OCI-LY3 (cell line): ENCODE data around the gene DIRAS2.

Experiments used
- H2AFZ ChIP-seq: fragments of 200-600, 300-600 bp; shearing (Covaris generic); 2 replicates; pipeline ENCODE4 v1.6.0; 2014; ENCODE audit warnings: antibody characterized with exemption, low read depth, low read length
- H3K27ac ChIP-seq: fragments of 200-600, 300-600 bp; sonication (generic); 2 replicates; pipeline ENCODE4 v1.5.1; 2014; ENCODE audit warnings: mild to moderate bottlenecking, low read length, moderate library complexity, mixed read lengths
- H3K27me3 ChIP-seq: fragments of 200-600, 300-600 bp; sonication (generic); 2 replicates; pipeline ENCODE4 v1.6.1; 2014; ENCODE audit warnings: low read depth, low read length, mixed read lengths
- H3K36me3 ChIP-seq: fragments of 200-600, 300-600 bp; sonication (generic); replicated peaks from 2 replicates; pipeline ENCODE3; 2014; ENCODE audit warnings: low read depth, low read length, mixed read lengths
- H3K4me1 ChIP-seq: fragments of 300-600, 200-600 bp; sonication (generic); 2 replicates; pipeline ENCODE4 v1.6.1; 2014; ENCODE audit warnings: low read length, mixed read lengths
- H3K4me2 ChIP-seq: fragments of 200-600, 300-600 bp; sonication (generic); 2 replicates; pipeline ENCODE4 v1.6.1; 2014; ENCODE audit warnings: low read length, mixed read lengths
- H3K4me3 ChIP-seq: fragments of 300-600, 200-600 bp; sonication (generic); 2 replicates; pipeline ENCODE4 v1.5.1; 2014; ENCODE audit warnings: antibody characterized with exemption, mild to moderate bottlenecking, low read length, moderate library complexity
- H3K79me2 ChIP-seq: fragments of 300-600, 200-600 bp; shearing (Covaris generic); 2 replicates; pipeline ENCODE4 v1.6.1; 2014; ENCODE audit warnings: mild to moderate bottlenecking, low read length, mixed read lengths
- H3K9ac ChIP-seq: fragments of 300-600, 200-600 bp; shearing (Covaris generic); 2 replicates; pipeline ENCODE4 v1.6.0; 2014; ENCODE audit warnings: mild to moderate bottlenecking, low read length, moderate library complexity
- H3K9me3 ChIP-seq: fragments of 200-600, 300-600 bp; shearing (Covaris generic); 2 replicates; pipeline ENCODE4 v1.6.1; 2014; ENCODE audit warnings: low read length, mixed read lengths; ENCODE audit not compliant: insufficient read depth
- H4K20me1 ChIP-seq: fragments of 200-600, 300-600 bp; sonication (generic); 2 replicates; pipeline ENCODE4 v1.6.1; 2016; ENCODE audit warnings: low read length, mixed read lengths; ENCODE audit not compliant: insufficient read depth
- EZH2phosphoT487 ChIP-seq: fragments of 200-600 bp; shearing (Covaris generic); IDR thresholded peaks from 2 replicates; pipeline ENCODE4 v1.6.1; 2018; ENCODE audit warnings: antibody characterized with exemption, mixed run types, low read depth
- TF ChIP-seq, protein P1 (sequence below): fragments of 200-600, 300-600 bp; sonication (generic); IDR thresholded peaks from 2 replicates; pipeline ENCODE4 v1.5.1; 2014; ENCODE audit warnings: antibody characterized with exemption, low read length, low read depth

The DIRAS2 gene, protein sequence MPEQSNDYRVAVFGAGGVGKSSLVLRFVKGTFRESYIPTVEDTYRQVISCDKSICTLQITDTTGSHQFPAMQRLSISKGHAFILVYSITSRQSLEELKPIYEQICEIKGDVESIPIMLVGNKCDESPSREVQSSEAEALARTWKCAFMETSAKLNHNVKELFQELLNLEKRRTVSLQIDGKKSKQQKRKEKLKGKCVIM

DNA sequence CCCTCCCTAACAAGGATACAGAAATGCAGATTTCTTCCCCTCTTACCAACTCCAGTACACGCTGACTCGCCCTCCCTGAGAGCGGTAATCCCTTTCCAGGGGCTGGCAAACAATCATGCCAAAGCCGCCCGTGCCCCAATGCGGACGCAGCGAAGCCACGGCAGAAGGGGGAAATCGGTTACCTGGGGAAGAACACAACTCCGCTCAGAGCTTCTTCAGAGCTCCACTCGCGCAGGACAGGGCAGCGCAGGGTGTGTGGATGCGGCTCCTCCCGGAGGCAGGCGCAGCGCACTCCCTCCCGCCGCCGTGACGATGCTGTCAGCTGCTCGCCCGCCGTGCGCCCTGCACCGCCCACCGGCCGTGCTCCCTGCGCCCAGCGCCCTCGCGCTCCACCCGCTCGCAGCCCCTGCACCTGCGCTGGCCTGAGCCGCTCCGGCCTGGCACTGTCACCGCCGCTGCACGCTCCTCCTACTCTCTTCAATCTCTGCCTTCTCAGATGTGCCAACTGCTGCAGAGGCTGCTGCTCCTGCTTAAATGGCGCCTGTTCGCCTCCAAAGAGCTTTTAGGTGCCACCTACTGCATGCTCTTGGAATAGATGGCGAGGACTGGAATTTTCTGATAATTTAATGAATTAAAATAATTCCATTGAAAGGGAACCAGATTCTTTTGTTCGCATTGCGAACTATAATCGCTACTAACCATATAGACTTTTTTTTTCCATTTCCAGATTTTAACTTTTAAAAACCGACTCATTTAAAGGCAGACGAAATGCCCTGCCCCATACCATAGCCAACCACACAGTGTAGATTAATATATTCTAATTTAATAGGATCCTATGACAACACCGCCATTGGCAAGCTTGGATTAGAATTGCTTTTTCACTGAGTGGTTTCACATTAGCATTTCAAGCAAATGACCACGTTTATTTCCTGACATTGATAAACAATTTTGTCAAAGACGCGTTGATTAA, at the start of gene DIRAS2:
Gene DIRAS2 (minus strand): TSS at position 255 of the 970 bp plus-strand sequence. CDS start 28,997 bp downstream, outside the sequence.
- no peak within 1 kb of the TSS for H3K9ac ChIP-seq
- H4K20me1 ChIP-seq: no peaks in the 10 kb centered on the region
- H2AFZ ChIP-seq: no peak within 1 kb of the TSS
- no peak within 1 kb of the TSS for H3K4me3 ChIP-seq
- no peak within 1 kb of the TSS for H3K4me2 ChIP-seq
- H3K79me2 ChIP-seq: no peaks in the 10 kb centered on the region
- H3K9me3 ChIP-seq: no peaks in the 10 kb centered on the region
- TF ChIP-seq, protein P1, sequence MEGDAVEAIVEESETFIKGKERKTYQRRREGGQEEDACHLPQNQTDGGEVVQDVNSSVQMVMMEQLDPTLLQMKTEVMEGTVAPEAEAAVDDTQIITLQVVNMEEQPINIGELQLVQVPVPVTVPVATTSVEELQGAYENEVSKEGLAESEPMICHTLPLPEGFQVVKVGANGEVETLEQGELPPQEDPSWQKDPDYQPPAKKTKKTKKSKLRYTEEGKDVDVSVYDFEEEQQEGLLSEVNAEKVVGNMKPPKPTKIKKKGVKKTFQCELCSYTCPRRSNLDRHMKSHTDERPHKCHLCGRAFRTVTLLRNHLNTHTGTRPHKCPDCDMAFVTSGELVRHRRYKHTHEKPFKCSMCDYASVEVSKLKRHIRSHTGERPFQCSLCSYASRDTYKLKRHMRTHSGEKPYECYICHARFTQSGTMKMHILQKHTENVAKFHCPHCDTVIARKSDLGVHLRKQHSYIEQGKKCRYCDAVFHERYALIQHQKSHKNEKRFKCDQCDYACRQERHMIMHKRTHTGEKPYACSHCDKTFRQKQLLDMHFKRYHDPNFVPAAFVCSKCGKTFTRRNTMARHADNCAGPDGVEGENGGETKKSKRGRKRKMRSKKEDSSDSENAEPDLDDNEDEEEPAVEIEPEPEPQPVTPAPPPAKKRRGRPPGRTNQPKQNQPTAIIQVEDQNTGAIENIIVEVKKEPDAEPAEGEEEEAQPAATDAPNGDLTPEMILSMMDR: no peak
- no peak for TF ChIP-seq EZH2phosphoT487
- H3K27me3 ChIP-seq: no peaks in the 10 kb centered on the region
- H3K27ac ChIP-seq: no peak within 1 kb of the TSS
- no peaks in the 10 kb centered on the region for H3K36me3 ChIP-seq
- H3K4me1 ChIP-seq: no peaks in the 10 kb centered on the region

DNA sequence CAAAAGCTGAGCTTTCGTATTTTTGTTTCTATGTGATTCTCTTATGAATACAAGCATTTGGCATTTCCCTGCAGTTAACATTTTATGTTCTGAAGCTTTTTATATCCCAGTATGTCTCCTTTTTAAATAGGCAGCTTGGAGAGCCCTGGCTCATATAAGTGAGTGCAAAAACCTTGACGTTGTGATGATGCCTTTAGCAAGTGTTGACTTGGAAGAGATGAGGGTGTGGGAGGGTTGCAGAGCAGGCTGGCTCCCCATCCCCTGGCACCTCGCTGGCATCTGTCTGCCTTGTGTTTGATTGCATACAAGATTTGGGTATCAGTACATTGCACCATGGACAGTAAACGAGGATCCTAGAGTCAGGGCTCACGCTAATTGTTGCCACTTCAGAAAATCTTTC, 42.1 kb upstream of the DIRAS2 start:
- no peaks in the 10 kb centered on the region for H3K27me3 ChIP-seq
- H3K36me3 ChIP-seq: no peaks in the 10 kb centered on the region
- no peak overlapping the region for H3K4me3 ChIP-seq
- TF ChIP-seq, protein P1: no peak
- TF ChIP-seq EZH2phosphoT487: no peak
- no peak overlapping the region for H3K9ac ChIP-seq
- H2AFZ ChIP-seq: no peak overlapping the region
- H3K4me1 ChIP-seq: peaks cover 6% of the 10 kb centered on the region
- H3K79me2 ChIP-seq: no peaks in the 10 kb centered on the region
- H3K27ac ChIP-seq: no peak overlapping the region
- H3K9me3 ChIP-seq: no peaks in the 10 kb centered on the region
- H4K20me1 ChIP-seq: no peaks in the 10 kb centered on the region
- no peak overlapping the region for H3K4me2 ChIP-seq

DNA sequence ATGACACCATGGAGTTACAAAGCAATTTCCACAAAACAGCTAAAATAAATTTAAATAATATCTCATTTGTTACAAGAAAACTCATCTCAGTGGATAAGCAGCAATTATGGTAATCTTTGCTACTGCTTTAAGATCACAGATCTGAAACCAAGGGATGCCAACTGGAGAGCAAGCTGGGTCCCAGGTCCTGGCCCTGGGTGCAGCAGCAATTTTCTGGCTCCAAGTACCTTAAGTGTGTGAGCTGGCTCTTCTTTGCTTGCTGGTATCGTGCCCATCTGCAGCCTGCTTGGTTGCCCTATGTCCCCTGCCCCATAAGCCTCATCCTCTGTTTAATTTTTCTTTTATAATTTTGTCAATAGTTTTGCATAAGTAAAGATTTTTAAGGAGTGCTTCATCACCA, 41.5 kb upstream of the DIRAS2 start:
- Histone ChIP-seq H3K4me3 (no peak overlapping the region), H3K4me2 (no peak overlapping the region), H3K4me1 (peaks cover 8% of the 10 kb centered on the region), H2AFZ (no peak overlapping the region), H3K9me3 (no peaks in the 10 kb centered on the region), H4K20me1 (no peaks in the 10 kb centered on the region), H3K36me3 (no peaks in the 10 kb centered on the region), H3K27me3 (no peaks in the 10 kb centered on the region), H3K9ac (no peak overlapping the region), H3K27ac (no peak overlapping the region), H3K79me2 (no peaks in the 10 kb centered on the region)
- TF ChIP-seq EZH2phosphoT487: no peak

DNA sequence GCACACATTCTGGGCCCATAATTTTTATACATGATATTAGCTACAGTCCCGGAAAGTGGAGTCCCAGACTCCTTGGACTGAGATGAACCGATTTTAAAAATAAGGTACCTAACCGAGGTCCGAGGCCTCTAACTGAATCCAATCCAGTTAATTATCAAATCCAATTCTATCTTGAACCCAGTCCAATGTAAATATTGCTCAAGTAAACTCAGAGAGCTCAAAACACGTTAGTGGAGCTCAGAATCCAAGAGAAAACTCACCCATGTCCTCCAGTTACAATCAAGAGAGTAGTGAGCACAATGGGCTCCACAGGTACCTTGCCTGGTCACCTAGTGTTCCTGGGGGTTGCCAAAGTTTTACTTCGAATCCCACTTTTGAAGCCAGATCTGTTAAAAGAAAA, 37.9 kb upstream of the DIRAS2 start:
- no peak overlapping the region for H3K27ac ChIP-seq
- H3K4me3 ChIP-seq: no peak overlapping the region
- no peak overlapping the region for H3K4me2 ChIP-seq
- H3K79me2 ChIP-seq: no peaks in the 10 kb centered on the region
- no peak overlapping the region for H2AFZ ChIP-seq
- H4K20me1 ChIP-seq: no peaks in the 10 kb centered on the region
- H3K9ac ChIP-seq: no peak overlapping the region
- no peaks in the 10 kb centered on the region for H3K36me3 ChIP-seq
- no peaks in the 10 kb centered on the region for H3K9me3 ChIP-seq
- no peaks in the 10 kb centered on the region for H3K27me3 ChIP-seq
- H3K4me1 ChIP-seq: peaks cover 8% of the 10 kb centered on the region
- TF ChIP-seq, protein P1: no peak
- TF ChIP-seq EZH2phosphoT487: no peak
